D721Med (cell line): ENCODE measurements around the gene TMEM187.

ENCODE experiments used
- DNase-seq: peaks from one replicate; pipeline ENCODE4 v3.0.0; 2011; ENCODE audit warnings: low spot score; ENCODE audit not compliant: insufficient read length
- FAIRE-seq: peaks from 2 replicates; lab custom pipeline; 2011; peaks lifted over from hg19 to GRCh38; lab: Jason Lieb, UNC
- TF ChIP-seq, protein P1 (sequence below): IDR thresholded peaks from 2 replicates; pipeline ENCODE4 v1.5.1; 2012; ENCODE audit warnings: mild to moderate bottlenecking, control low read depth; ENCODE audit not compliant: insufficient read depth; ENCODE audit errors: missing control alignments

TMEM187 gene

DNA sequence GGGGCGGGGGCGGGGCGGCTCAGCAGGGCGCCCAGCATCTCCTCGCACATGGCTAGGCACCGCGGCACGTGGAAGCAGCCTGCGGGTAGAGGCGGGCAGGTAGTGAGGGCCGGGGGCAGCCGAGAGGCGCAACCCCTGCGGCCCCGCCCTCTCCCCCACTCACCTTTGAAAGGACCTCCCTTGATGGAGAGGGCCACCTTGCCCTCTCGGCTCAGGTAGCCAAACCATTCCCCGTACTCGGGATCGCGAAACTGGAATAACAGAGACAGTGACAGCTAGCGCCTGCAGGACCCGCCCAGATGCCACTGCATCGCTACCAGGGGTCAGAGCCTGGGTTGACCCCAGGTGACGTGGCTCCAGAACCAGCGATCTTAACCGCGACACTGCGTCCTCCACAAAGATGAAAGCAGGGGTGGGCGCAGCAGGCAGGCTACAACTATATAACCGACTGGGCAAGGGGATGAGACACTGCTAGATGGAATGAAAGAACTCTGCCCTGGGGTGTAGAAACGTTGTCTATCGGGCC, 37.2 kb upstream of the TMEM187 start:
- DNase-seq (no peak), FAIRE-seq (no peak)
- TF ChIP-seq, protein P1, sequence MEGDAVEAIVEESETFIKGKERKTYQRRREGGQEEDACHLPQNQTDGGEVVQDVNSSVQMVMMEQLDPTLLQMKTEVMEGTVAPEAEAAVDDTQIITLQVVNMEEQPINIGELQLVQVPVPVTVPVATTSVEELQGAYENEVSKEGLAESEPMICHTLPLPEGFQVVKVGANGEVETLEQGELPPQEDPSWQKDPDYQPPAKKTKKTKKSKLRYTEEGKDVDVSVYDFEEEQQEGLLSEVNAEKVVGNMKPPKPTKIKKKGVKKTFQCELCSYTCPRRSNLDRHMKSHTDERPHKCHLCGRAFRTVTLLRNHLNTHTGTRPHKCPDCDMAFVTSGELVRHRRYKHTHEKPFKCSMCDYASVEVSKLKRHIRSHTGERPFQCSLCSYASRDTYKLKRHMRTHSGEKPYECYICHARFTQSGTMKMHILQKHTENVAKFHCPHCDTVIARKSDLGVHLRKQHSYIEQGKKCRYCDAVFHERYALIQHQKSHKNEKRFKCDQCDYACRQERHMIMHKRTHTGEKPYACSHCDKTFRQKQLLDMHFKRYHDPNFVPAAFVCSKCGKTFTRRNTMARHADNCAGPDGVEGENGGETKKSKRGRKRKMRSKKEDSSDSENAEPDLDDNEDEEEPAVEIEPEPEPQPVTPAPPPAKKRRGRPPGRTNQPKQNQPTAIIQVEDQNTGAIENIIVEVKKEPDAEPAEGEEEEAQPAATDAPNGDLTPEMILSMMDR: no peak

DNA sequence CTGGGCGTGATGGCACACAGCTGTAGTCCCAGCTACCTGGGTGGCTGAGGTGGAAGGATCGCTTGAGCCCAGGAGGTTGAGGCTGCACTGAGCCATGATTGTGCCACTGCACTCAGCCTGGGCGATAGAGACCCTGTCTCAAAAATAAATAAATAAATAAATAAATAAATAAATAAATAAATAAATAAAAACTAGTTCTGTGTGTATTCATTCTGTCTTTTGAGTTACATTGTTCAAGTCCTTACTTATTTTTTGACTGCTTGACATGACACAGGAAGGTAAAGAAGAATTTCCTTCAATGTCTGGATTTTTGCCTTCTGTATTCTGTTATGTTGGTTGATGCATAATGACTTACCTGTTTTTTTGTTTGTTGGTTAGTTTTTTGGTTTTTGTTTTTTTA, 35.5 kb upstream of the TMEM187 start:
- FAIRE-seq (no peak), DNase-seq (no peak)
- TF ChIP-seq, protein P1: no peak

- TF ChIP-seq, protein P1: no peak
- FAIRE-seq: no peak
- no peak for DNase-seq
These were observed 34.2 kb upstream of the TMEM187 start for GRCh38 chrX:153938226-153938786.

DNA sequence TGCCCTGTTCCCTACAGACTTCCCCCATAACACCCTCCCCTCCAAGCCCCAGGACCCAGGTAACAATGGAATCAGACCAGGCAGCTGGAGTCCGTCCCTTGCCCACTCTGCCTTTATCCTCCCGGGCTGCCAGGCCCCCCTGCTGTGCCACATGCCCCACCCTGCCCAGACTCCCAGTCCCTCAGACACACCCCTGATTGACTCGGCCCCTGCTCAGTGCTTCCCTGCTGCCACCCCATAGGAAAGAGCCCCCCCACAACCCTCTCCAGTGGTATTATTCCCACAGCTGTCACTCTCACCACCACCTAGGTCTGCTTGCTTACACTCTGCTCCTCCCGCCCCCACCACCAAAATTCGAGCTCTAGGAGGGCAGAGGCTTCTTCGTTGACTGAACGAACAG, 33.0 kb upstream of the TMEM187 start:
- TF ChIP-seq, protein P1: no peak

DNA sequence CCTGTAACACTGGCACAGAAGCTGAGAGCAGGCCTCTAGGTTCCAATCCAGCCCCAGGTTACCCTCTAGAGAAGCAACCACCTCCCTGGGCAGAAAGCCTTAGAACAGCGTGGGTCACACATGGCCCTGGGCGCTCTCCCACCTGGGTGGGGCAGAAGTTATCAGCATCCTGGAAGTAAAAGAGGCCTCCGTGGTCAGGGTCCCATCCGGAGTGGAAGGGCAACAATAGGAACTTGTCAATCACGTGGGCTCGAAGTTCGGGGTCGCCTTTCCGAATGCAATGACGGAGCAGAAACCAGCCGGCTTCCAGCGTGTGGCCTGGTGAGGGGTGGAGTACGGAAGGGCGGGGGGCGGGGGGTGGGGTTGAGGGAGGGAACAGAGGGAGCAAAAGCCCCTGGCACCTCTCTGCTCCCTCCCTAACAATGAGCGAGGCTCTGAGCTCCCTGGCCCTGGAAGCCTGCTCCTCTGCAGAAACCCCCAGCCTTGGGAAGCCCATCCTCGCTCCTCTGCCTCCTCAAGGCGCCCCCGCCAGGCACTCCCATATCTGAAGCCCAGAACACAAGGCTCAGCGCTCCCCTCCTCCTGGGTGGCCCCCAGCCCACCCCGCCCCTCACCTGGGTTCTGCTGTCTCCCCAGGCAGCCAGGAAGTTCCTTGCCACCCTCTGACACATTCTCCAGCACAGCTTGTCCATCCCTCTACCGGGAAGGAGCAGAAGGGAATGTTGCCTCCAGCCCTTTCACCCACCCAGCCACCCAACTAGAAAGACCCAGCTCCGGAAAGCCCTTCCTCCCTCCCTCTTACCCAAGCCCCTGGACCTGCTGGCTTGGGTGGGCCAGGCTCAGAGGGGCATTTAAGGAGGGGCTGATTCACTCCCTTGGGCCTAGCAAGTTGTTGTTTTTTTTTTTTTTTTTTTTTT, 31.0 kb upstream of the TMEM187 start:
- TF ChIP-seq, protein P1: no peak
- FAIRE-seq: no peak

More for the DNA sequence above, 33.0 kb upstream of the TMEM187 start:
- FAIRE-seq: no peak
- DNase-seq: no peak

GRCh38 chrX:153944140-153944799, 28.3 kb upstream of the TMEM187 start, which contains the start of gene RENBP:
TSS of gene RENBP (minus strand) at chrX:153944643. CDS start at chrX:153944610, 33 bp downstream.
- no peak for FAIRE-seq
- no peak for DNase-seq

More for the DNA sequence above, 31.0 kb upstream of the TMEM187 start:
- no peak for DNase-seq

More at GRCh38 chrX:153944140-153944799, 28.3 kb upstream of the TMEM187 start, which contains the start of gene RENBP:
- TF ChIP-seq, protein P1: no peak
